ENCODE data around the gene NPR1.
"Not testable (repeated sequence)": the region's sequence is repeated elsewhere in the genome, so short reads cannot be mapped to it uniquely, and the experiment has no call there.

Gene NPR1

DNA sequence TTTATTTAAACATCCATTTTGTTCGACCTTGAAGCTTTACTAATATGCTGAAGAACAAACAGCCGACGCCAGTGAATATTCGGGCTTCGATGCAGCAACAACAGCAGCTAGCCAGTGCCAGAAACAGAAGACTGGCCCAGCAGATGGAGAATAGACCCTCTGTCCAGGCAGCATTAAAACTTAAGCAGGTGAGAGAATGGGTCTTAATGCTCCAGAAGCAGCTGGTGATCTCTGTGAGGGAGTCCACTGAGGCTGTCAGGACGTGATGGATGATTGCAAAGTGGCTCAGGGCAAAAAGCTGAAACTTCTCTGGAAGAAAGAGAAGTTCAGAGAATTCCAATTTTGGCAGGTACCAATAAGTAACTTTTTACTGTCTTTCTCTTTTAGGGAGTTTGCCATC lies 40.2 kb upstream of the NPR1 start:
- Histone ChIP-seq H3K9me2 (replicated peaks; ENCODE audit: low read depth, low read length) (no peaks in the 10 kb centered on the region), H3K4me2 (ENCODE audit: low read depth, low read length, poor library complexity, severe bottlenecking) (peak overlapping the region; percentile 69), H3K27me3 (ENCODE audit: insufficient read depth, low read length, poor library complexity, severe bottlenecking) (no peaks in the 10 kb centered on the region), H3K9ac (ENCODE audit: low read depth, low read length, poor library complexity, severe bottlenecking) (no peak overlapping the region), H3K4me1 (ENCODE audit: insufficient read depth, low read length, poor library complexity, severe bottlenecking) (peaks cover 45% of the 10 kb centered on the region), H3K4me3 (ENCODE audit: low read length, poor library complexity, severe bottlenecking) (peak overlapping the region; percentile 3), H4K20me1 (ENCODE audit: insufficient read depth, low read length, poor library complexity, severe bottlenecking) (peaks cover 68% of the 10 kb centered on the region), H3K9me3 (ENCODE audit: insufficient read depth, low read depth, low read length) (no peaks in the 10 kb centered on the region), H3F3A (ENCODE audit: low read depth) (no peaks in the 10 kb centered on the region), H2AFZ (ENCODE audit: low read length) (no peak overlapping the region), H3K36me3 (ENCODE audit: insufficient read depth, low read length) (peaks cover 70% of the 10 kb centered on the region), H3K79me2 (ENCODE audit: insufficient read depth, low read length) (peaks cover 90% of the 10 kb centered on the region)
- TF ChIP-seq, protein P1, sequence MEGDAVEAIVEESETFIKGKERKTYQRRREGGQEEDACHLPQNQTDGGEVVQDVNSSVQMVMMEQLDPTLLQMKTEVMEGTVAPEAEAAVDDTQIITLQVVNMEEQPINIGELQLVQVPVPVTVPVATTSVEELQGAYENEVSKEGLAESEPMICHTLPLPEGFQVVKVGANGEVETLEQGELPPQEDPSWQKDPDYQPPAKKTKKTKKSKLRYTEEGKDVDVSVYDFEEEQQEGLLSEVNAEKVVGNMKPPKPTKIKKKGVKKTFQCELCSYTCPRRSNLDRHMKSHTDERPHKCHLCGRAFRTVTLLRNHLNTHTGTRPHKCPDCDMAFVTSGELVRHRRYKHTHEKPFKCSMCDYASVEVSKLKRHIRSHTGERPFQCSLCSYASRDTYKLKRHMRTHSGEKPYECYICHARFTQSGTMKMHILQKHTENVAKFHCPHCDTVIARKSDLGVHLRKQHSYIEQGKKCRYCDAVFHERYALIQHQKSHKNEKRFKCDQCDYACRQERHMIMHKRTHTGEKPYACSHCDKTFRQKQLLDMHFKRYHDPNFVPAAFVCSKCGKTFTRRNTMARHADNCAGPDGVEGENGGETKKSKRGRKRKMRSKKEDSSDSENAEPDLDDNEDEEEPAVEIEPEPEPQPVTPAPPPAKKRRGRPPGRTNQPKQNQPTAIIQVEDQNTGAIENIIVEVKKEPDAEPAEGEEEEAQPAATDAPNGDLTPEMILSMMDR (conservative IDR thresholded peaks at IDR 0.05; ENCODE audit: low read length): no peak
- TF ChIP-seq EZH2phosphoT487 (IDR thresholded peaks at IDR 0.05; ENCODE audit: borderline replicate concordance): no peak

DNA sequence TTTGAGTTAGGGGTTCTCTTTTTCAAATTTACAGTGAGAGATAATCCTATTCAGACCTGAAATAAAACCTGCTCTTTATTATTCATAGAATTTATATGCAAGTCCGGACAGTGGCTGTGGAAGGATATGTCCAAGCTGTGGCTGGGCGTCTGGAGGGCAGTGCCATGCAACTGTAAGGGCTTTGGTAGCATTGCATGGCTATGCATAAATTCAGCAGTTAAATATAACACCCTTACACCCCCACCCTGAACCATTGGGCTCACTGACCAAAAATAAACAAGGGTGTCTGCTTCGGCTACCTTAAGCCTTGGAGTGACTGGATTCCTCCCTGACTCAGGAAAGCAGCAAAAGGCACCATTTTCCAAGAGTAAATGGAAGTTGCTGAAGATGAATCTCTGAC lies 39.2 kb upstream of the NPR1 start:
- Histone ChIP-seq H3F3A (ENCODE audit: low read depth) (no peaks in the 10 kb centered on the region), H3K4me3 (ENCODE audit: low read length, poor library complexity, severe bottlenecking) (no peak overlapping the region), H3K9me2 (replicated peaks; ENCODE audit: low read depth, low read length) (no peaks in the 10 kb centered on the region), H2AFZ (ENCODE audit: low read length) (no peak overlapping the region), H3K9me3 (ENCODE audit: insufficient read depth, low read depth, low read length) (no peaks in the 10 kb centered on the region), H3K4me1 (ENCODE audit: insufficient read depth, low read length, poor library complexity, severe bottlenecking) (peaks cover 50% of the 10 kb centered on the region), H3K4me2 (ENCODE audit: low read depth, low read length, poor library complexity, severe bottlenecking) (no peak overlapping the region), H3K27me3 (ENCODE audit: insufficient read depth, low read length, poor library complexity, severe bottlenecking) (no peaks in the 10 kb centered on the region), H3K79me2 (ENCODE audit: insufficient read depth, low read length) (peaks cover 100% of the 10 kb centered on the region), H3K36me3 (ENCODE audit: insufficient read depth, low read length) (peaks cover 80% of the 10 kb centered on the region), H3K9ac (ENCODE audit: low read depth, low read length, poor library complexity, severe bottlenecking) (no peak overlapping the region), H4K20me1 (ENCODE audit: insufficient read depth, low read length, poor library complexity, severe bottlenecking) (peaks cover 68% of the 10 kb centered on the region)
- TF ChIP-seq, protein P1 (conservative IDR thresholded peaks at IDR 0.05; ENCODE audit: low read length): no peak
- no peak for TF ChIP-seq EZH2phosphoT487 (IDR thresholded peaks at IDR 0.05; ENCODE audit: borderline replicate concordance)

DNA sequence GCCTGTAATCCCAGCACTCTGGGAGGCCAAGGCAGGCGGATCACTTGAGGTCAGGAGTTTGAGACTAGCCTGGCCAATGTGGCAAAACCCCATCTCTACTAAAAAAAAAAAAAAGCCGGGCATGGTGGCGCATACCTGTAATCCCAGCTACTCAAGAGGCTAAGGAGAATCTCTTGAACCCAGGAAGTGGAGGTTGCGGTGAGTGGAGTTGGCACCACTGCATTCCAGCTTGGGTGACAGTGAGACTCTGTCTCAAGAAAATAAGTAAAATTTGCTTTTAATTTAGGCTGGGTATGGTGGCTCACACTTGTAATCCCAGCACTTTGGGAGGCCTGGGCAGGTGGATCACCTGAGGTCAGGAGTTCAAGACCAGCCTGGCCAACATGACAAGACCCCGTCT lies 38.3 kb upstream of the NPR1 start:
- H3K9me3 ChIP-seq (ENCODE audit: insufficient read depth, low read depth, low read length); H2AFZ ChIP-seq (ENCODE audit: low read length); H3K4me3 ChIP-seq (ENCODE audit: low read length, poor library complexity, severe bottlenecking); H3F3A ChIP-seq (ENCODE audit: low read depth); H3K9me2 ChIP-seq (replicated peaks; ENCODE audit: low read depth, low read length); H3K9ac ChIP-seq (ENCODE audit: low read depth, low read length, poor library complexity, severe bottlenecking); H3K27me3 ChIP-seq (ENCODE audit: insufficient read depth, low read length, poor library complexity, severe bottlenecking): not testable (repeated sequence)
- peaks cover 50% of the 10 kb centered on the region for H3K4me1 ChIP-seq (ENCODE audit: insufficient read depth, low read length, poor library complexity, severe bottlenecking)
- peaks cover 91% of the 10 kb centered on the region for H3K79me2 ChIP-seq (ENCODE audit: insufficient read depth, low read length)
- H3K4me2 ChIP-seq (ENCODE audit: low read depth, low read length, poor library complexity, severe bottlenecking): peak overlapping the region; percentile 29
- peaks cover 89% of the 10 kb centered on the region for H3K36me3 ChIP-seq (ENCODE audit: insufficient read depth, low read length)
- H4K20me1 ChIP-seq (ENCODE audit: insufficient read depth, low read length, poor library complexity, severe bottlenecking): peaks cover 60% of the 10 kb centered on the region

DNA sequence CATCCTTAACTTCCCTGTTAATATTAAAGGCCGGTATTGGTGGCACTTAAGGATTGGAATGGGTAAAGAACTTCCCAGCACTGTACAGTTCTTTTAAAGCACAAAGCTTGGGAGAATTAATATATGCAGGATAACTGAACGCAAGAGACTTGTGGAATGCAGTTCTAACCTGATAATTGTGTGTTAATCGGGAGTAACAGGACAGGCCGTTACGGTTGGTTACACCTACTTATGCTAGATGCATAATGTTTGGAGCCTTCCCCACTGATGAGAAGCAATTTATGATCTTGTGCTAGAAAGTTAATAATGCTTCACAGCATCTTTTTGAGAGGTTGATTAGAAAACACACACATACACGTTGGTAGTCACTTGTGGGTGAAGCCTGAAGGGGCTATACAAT lies 37.6 kb upstream of the NPR1 start:
- no peaks in the 10 kb centered on the region for H3F3A ChIP-seq (ENCODE audit: low read depth)

More for the DNA sequence above, 37.6 kb upstream of the NPR1 start:
- TF ChIP-seq, protein P1 (conservative IDR thresholded peaks at IDR 0.05; ENCODE audit: low read length): no peak
- no peak for TF ChIP-seq EZH2phosphoT487 (IDR thresholded peaks at IDR 0.05; ENCODE audit: borderline replicate concordance)
- Histone ChIP-seq H4K20me1 (ENCODE audit: insufficient read depth, low read length, poor library complexity, severe bottlenecking) (peaks cover 55% of the 10 kb centered on the region), H3K4me2 (ENCODE audit: low read depth, low read length, poor library complexity, severe bottlenecking) (peak overlapping the region; percentile 29), H2AFZ (ENCODE audit: low read length) (no peak overlapping the region), H3K79me2 (ENCODE audit: insufficient read depth, low read length) (peaks cover 85% of the 10 kb centered on the region), H3K9me3 (ENCODE audit: insufficient read depth, low read depth, low read length) (no peaks in the 10 kb centered on the region), H3K9me2 (replicated peaks; ENCODE audit: low read depth, low read length) (no peaks in the 10 kb centered on the region), H3K36me3 (ENCODE audit: insufficient read depth, low read length) (peaks cover 96% of the 10 kb centered on the region), H3K9ac (ENCODE audit: low read depth, low read length, poor library complexity, severe bottlenecking) (no peak overlapping the region), H3K4me1 (ENCODE audit: insufficient read depth, low read length, poor library complexity, severe bottlenecking) (peaks cover 45% of the 10 kb centered on the region), H3K27me3 (ENCODE audit: insufficient read depth, low read length, poor library complexity, severe bottlenecking) (no peaks in the 10 kb centered on the region), H3K4me3 (ENCODE audit: low read length, poor library complexity, severe bottlenecking) (peak overlapping the region; percentile 3)

All from Loucy (cell line).